Measurements from ENCODE around the gene SDE2.

- no peak for TF ChIP-seq MAFK (IDR thresholded peaks at IDR 0.05; ENCODE audit: low read depth, low read length)
- TF ChIP-seq CTCF (IDR thresholded peaks at IDR 0.05; ENCODE audit: control extremely low read depth in 1 of 3, insufficient read depth in 1 of 3, low read depth in 1 of 3, low read length in 3 of 3) = no peak
- no peak for TF ChIP-seq JUN (IDR thresholded peaks at IDR 0.05; ENCODE audit: low read depth, low read length)
- no peak for TF ChIP-seq YY1 (IDR thresholded peaks at IDR 0.05; ENCODE audit: low read depth, low read length)
- TF ChIP-seq TBP (IDR thresholded peaks at IDR 0.05; ENCODE audit: low read depth, low read length) = no peak
- no peak for TF ChIP-seq POLR2A (IDR thresholded peaks at IDR 0.05; ENCODE audit: control extremely low read depth in 1 of 2, low read depth in 2 of 2, low read length in 2 of 2)
- TF ChIP-seq MAX (IDR thresholded peaks at IDR 0.05) = no peak
- TF ChIP-seq POLR2AphosphoS5 (IDR thresholded peaks at IDR 0.05; ENCODE audit: low read depth, low read length) = no peak
- no peak for TF ChIP-seq ZNF274 (IDR thresholded peaks at IDR 0.05; ENCODE audit: borderline replicate concordance, extremely low read depth, low read length)
Observed at GRCh38 chr1:225980005-225980836, 18.9 kb downstream of the SDE2 start.

Data from H1 (cell line).